Sigmoid colon (tissue), 7 donors: ENCODE results near the gene TTC38. TPM values are rescaled to one million over a fixed set of nuclear protein-coding genes. Genes with fewer than 3 reads are reported as not detected.
A peak's percentile ranks its signal among the peaks of the same experiment; 100 is the strongest.

ENCODE experiments used
- DNase-seq: peaks from one replicate; pipeline ENCODE4 v3.0.0-alpha.2; 2019
- H3K27ac ChIP-seq, 4 donors: fragments of 200-600 bp; sonication (generic); one replicate each; pipeline ENCODE4 v1.5.1; 2016 to 2019; ENCODE audit warnings: mild to moderate bottlenecking in 1 of 4
- H3K27me3 ChIP-seq, 3 donors: fragments of 200-600 bp; sonication (generic); one replicate each; pipeline ENCODE4 v1.5.1; 2019; ENCODE audit warnings: mild to moderate bottlenecking in 1 of 3
- H3K36me3 ChIP-seq, 4 donors: fragments of 200-600 bp; sonication (generic); one replicate each; pipeline ENCODE4 v1.5.1; 2016 to 2019
- H3K4me1 ChIP-seq, 4 donors: fragments of 200-600 bp; sonication (generic); one replicate each; pipeline ENCODE4 v1.5.1; 2017 to 2019
- H3K4me3 ChIP-seq, 4 donors: fragments of 200-600 bp; sonication (generic); one replicate each; pipeline ENCODE4 v1.5.1; 2017 to 2019; ENCODE audit warnings: mild to moderate bottlenecking in 2 of 4, moderate library complexity in 1 of 4
- H3K9me3 ChIP-seq, 4 donors: fragments of 200-600 bp in 3 of 4; sonication (generic) in 3 of 4; one replicate each; pipeline versions ENCODE4 v1.5.1 to v1.6.1; 2013 to 2019
- EP300 ChIP-seq, 4 donors: sonication (generic); formaldehyde crosslinking; IDR thresholded peaks; one replicate each; pipeline ENCODE4 v1.6.1; 2017; ENCODE audit warnings: antibody characterized with exemption in 4 of 4
- POLR2A ChIP-seq, 2 donors: fragments of 450-650 bp; IDR thresholded peaks; one replicate each; pipeline ENCODE4 v1.6.1; 2016; ENCODE audit warnings: antibody characterized with exemption in 2 of 2, mild to moderate bottlenecking in 2 of 2, moderate library complexity in 2 of 2
- POLR2AphosphoS5 ChIP-seq, 4 donors: sonication (generic); formaldehyde crosslinking; IDR thresholded peaks; one replicate each; pipeline ENCODE4 v1.6.1; 2017; ENCODE audit warnings: antibody characterized with exemption in 4 of 4
- WGBS, 2 donors: extraction: QIAGEN DNeasy Blood & Tissue Kit; methylation state at CpG; one replicate each; pipeline ENCODE4 v1.1.7; 2013; 5-methylcytosine and 5-hydroxymethylcytosine counted together
- intact Hi-C: fragments of 100-400 bp; cut with DNase I; formaldehyde crosslinking; loops from one replicate; pipeline ENCODE4 v1.15.1; 2023
- polyA plus RNA-seq, 3 donors: library from polyadenylated mRNA; stranded (reverse); fragments of 200-250 nt; gene quantifications; one replicate each; pipeline ENCODE4 v1.2.3, GENCODE V29; 2013
- total RNA-seq, 4 donors: library from RNA; depleted of rRNA; stranded (reverse); fragments of >200 nt; gene quantifications; one replicate each; pipeline ENCODE4 v1.1.0, GENCODE V29; 2016
- TF ChIP-seq, protein P1 (sequence below), 4 experiments: fragments of 450-650 bp in 3 of 4; fragments of 200-600 bp in 1 of 4; IDR thresholded peaks; one replicate each; pipeline ENCODE4 v1.5.1; 2016 to 2019; ENCODE audit warnings: antibody characterized with exemption in 4 of 4, mild to moderate bottlenecking in 3 of 4, moderate library complexity in 2 of 4
- donor health status: healthy with polysubstance abuse.
- donor health status: Bipolar disorder and iron deficiency.
- donor health status: healthy.

Gene TTC38
- total and polyA plus RNA-seq, 7 donors, result 34.6 to 105 (median 56.0) TPM

DNA sequence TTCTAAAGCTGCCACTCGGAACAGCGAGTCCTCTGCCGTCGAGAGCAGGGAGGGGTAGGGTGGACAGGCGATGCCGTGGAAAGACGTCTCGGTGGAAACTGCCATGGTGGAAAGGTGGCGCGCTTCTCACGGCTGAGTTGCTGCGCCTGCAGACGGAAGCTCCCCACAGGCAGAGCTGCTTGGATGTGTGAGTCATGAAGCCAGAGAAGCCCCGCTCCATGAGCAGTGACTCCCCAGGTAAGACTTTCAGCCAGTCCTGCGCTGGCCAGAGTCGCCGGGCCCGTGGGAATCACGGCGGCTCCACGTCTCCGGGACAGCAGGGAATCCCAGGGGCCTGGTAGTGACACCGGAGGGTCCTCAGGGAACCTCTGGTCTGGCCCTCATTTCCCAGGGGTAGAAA, 63.7 kb downstream of the TTC38 start:
- intact Hi-C loops, result no loop called here
- no peak overlapping the region for H3K27ac ChIP-seq
- no peak overlapping the region for H3K4me3 ChIP-seq
- no peaks in the 10 kb centered on the region for H3K27me3 ChIP-seq
- WGBS, 2 donors, result 97% methylated on average over 23 of the region's 23 CpGs
- no peaks in the 10 kb centered on the region for H3K9me3 ChIP-seq
- H3K36me3 ChIP-seq, result no peaks in the 10 kb centered on the region
- no peak for DNase-seq
- TF ChIP-seq POLR2AphosphoS5 (IDR thresholded peaks at IDR 0.05), result no peak
- no peak for TF ChIP-seq EP300 (IDR thresholded peaks at IDR 0.05)
- TF ChIP-seq, protein P1, sequence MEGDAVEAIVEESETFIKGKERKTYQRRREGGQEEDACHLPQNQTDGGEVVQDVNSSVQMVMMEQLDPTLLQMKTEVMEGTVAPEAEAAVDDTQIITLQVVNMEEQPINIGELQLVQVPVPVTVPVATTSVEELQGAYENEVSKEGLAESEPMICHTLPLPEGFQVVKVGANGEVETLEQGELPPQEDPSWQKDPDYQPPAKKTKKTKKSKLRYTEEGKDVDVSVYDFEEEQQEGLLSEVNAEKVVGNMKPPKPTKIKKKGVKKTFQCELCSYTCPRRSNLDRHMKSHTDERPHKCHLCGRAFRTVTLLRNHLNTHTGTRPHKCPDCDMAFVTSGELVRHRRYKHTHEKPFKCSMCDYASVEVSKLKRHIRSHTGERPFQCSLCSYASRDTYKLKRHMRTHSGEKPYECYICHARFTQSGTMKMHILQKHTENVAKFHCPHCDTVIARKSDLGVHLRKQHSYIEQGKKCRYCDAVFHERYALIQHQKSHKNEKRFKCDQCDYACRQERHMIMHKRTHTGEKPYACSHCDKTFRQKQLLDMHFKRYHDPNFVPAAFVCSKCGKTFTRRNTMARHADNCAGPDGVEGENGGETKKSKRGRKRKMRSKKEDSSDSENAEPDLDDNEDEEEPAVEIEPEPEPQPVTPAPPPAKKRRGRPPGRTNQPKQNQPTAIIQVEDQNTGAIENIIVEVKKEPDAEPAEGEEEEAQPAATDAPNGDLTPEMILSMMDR (IDR thresholded peaks at IDR 0.05), result no peak
- TF ChIP-seq POLR2A (IDR thresholded peaks at IDR 0.05), result no peak
- H3K4me1 ChIP-seq, result peaks cover 0 to 10% (median 6%) of the 10 kb centered on the region in 4 donors

DNA sequence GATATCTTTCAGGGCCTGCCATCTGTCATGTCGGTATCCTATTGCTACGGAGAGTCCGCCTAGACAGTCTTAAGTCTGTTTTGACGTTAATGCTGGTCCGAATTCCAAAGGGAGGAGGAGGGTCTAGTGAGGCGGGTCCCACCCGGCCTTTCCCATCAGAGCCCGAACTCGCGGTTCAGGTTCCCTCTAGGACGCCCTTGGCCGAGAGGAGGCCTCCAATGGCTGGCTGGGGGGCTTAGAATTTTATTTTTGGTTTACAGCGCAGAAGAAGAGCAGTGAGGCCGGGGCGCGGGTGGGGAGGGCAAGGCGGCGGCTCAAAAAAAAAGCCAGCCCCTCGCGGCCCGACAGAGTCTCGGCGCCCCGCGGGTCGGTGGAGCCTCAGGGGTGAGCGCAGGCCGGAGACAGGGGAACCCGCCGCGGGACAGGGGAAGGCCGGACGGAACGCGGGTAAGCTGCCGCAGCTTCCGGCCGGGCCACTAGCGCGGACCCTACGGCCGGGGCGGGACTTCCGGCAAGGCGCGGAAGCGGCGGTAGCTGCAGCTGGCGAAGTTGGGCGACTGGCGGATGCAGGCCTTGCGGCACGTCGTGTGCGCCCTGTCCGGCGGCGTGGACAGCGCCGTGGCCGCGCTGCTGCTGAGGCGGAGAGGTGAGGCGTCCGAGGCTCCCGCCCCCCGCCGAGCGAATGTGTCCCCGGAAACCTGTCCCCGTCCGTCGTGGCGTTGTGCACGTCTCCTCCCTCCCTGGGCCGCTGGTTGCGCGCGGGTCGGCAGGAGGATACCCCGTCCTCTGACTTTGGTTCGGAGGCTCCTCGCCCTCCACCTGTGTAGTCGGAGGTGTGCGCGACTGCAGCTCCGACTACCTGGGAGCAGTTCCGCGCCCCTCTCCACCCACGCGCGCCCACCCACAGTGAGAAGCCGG, 67.7 kb downstream of the TTC38 start, which contains the start of gene TRMU:
Gene TRMU (plus strand): TSS at position 514 of the 918 bp plus-strand sequence. CDS start 51 bp downstream, at position 565.
- peak within 1 kb of the TSS; percentile 89 to 99 (median 94) for H3K4me3 ChIP-seq
- DNase-seq, result peak; percentile 91
- peaks cover 0 to 22% (median 16%) of the 10 kb centered on the region in 4 donors for H3K4me1 ChIP-seq
- no peaks in the 10 kb centered on the region for H3K9me3 ChIP-seq
- TF ChIP-seq EP300 (IDR thresholded peaks at IDR 0.05), result no peak
- TF ChIP-seq POLR2AphosphoS5 (IDR thresholded peaks at IDR 0.05), result peak; percentile 54 to 89 (median 70)
- peak in 1 of 2 donors; percentile 33 for TF ChIP-seq POLR2A (IDR thresholded peaks at IDR 0.05)
- TF ChIP-seq, protein P1 (IDR thresholded peaks at IDR 0.05), result no peak
- 1 to 3% methylated on average over 93 of the region's 93 CpGs for WGBS, 2 donors
- H3K36me3 ChIP-seq, result peaks cover 13 to 29% (median 18%) of the 10 kb centered on the region in 4 donors
- no peaks in the 10 kb centered on the region for H3K27me3 ChIP-seq
- H3K27ac ChIP-seq, result peak within 1 kb of the TSS; percentile 87 to 92 (median 90)
- intact Hi-C loops, result no loop called here

DNA sequence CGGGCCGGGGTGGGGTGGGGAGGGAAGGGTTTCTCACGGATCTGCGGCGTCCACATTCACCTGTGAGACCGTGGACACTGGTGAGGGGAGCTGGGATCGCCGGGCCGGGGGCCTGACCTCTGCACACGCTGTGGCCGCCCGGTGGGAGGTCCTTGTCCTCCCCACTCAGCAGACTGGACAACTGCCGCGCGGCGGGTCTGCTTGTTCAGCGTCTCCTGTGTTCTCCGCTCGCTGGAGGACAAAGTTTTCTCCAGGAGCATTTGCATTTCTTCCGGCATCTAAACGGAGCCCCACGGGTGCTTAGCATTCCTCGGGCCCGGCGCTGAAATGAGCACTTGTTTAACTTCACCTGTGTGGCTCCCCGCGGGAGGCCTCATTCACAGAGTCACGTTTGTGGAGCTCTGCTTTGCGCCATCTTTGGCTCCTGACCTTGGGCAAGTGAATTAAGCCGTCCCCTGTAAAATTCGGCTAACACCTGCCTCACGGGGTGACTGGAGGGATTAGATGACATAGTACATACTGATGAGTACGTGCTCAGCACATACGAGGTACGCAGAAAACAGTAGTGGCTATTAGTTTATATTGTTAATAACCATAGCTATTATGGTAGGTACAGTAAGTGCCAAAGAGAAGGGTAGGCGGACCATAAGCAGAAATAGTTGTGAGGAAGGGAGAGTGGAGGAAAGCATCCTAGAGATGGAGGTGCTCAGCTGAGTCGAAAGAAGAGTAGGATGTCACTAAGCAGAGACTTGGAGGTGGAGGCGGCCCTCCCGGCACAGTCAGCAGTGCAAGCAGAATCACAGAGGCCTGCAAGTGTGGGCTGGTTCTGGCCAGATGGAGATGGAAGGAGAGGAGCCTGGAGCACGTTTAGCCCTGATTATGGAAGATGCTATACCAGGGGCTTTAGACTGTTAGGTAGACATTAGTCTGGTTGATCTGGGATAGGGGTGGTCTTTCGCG, 68.6 kb downstream of the TTC38 start:
- no peaks in the 10 kb centered on the region for H3K27me3 ChIP-seq
- intact Hi-C loops, result no loop called here
- peak overlapping the region; percentile 89 to 99 (median 94) for H3K4me3 ChIP-seq
- TF ChIP-seq, protein P1 (IDR thresholded peaks at IDR 0.05), result no peak
- TF ChIP-seq EP300 (IDR thresholded peaks at IDR 0.05), result no peak
- no peak for TF ChIP-seq POLR2AphosphoS5 (IDR thresholded peaks at IDR 0.05)
- no peak for TF ChIP-seq POLR2A (IDR thresholded peaks at IDR 0.05)
- peaks cover 13 to 38% (median 18%) of the 10 kb centered on the region in 4 donors for H3K36me3 ChIP-seq
- H3K4me1 ChIP-seq, result peaks cover 0 to 22% (median 16%) of the 10 kb centered on the region in 4 donors
- peak overlapping the region; percentile 87 to 92 (median 90) for H3K27ac ChIP-seq
- no peaks in the 10 kb centered on the region for H3K9me3 ChIP-seq
- DNase-seq, result no peak
- 7 to 14% methylated on average over 42 of the region's 42 CpGs for WGBS, 2 donors

DNA sequence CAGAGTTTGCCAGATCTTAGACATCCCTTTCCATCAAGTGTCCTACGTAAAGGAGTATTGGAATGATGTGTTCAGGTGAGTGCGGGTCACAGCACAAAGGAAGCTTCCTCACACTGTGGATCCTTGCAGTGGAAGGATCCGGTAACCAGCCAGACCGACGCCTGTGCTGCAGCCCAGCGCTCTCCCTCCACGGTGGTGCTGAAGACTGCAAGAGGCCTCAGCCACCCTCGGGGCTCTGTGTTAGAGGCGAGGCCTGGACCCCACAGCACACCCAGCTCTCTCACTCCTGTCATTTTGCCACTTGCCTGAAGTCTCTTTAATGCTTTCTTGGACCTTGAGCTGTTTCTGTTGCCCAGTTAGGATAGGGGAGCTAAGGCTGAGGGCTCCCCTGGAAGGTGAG, 70.1 kb downstream of the TTC38 start:
- intact Hi-C loops, result no loop called here
- H3K4me3 ChIP-seq, result no peak overlapping the region
- 91 to 95% methylated on average over 9 of the region's 9 CpGs for WGBS, 2 donors
- no peaks in the 10 kb centered on the region for H3K9me3 ChIP-seq
- H3K27me3 ChIP-seq, result no peaks in the 10 kb centered on the region
- no peak overlapping the region for H3K27ac ChIP-seq
- peaks cover 20 to 53% (median 24%) of the 10 kb centered on the region in 4 donors for H3K36me3 ChIP-seq
- no peak for DNase-seq
- TF ChIP-seq POLR2AphosphoS5 (IDR thresholded peaks at IDR 0.05) (no peak), EP300 (IDR thresholded peaks at IDR 0.05) (no peak), POLR2A (IDR thresholded peaks at IDR 0.05) (no peak)
- TF ChIP-seq, protein P1 (IDR thresholded peaks at IDR 0.05), result no peak
- peaks cover 0 to 22% (median 16%) of the 10 kb centered on the region in 4 donors for H3K4me1 ChIP-seq
